Natural killer cell (primary cell): ENCODE data around the gene PRG2. TPM values are rescaled to one million over a fixed set of nuclear protein-coding genes. Genes with fewer than 3 reads are reported as not detected.
A peak's percentile ranks its signal among the peaks of the same experiment; 100 is the strongest.
"Not testable (repeated sequence)": the region's sequence is repeated elsewhere in the genome, so short reads cannot be mapped to it uniquely, and the experiment has no call there.

Experiments used
- ATAC-seq, 3 donors: fragments of 150-1000 bp in 2 of 3; fragments of 200-7000 bp in 1 of 3; cut with Tn5 transposase; 1 replicate in 1 of 3; 2 replicates in 2 of 3; pipeline ENCODE4 v1.10.0; 2021; ENCODE audit warnings: mild to moderate bottlenecking in 2 of 3, moderate library complexity in 2 of 3
- DNase-seq, 2 donors: peaks; one replicate each; pipeline versions ENCODE4 v3.0.0 to v3.0.0-alpha.2; 2013 to 2021; ENCODE audit warnings: mixed read lengths in 1 of 2
- H3K27ac ChIP-seq: one replicate; pipeline ENCODE4 v1.5.1; 2013; ENCODE audit warnings: mild to moderate bottlenecking, low read length
- H3K27me3 ChIP-seq: one replicate; pipeline ENCODE4 v1.6.1; 2013; ENCODE audit warnings: low read length; ENCODE audit not compliant: control insufficient read depth, insufficient read depth
- H3K36me3 ChIP-seq: one replicate; pipeline ENCODE4 v1.6.1; 2013; ENCODE audit warnings: low read length; ENCODE audit not compliant: control insufficient read depth, insufficient read depth
- H3K4me1 ChIP-seq: one replicate; pipeline ENCODE4 v1.6.1; 2013; ENCODE audit warnings: low read length; ENCODE audit not compliant: control insufficient read depth, insufficient read depth
- H3K4me3 ChIP-seq: one replicate; pipeline ENCODE4 v1.5.1; 2013; ENCODE audit warnings: low read length
- H3K9me3 ChIP-seq: one replicate; pipeline ENCODE4 v1.6.1; 2013; ENCODE audit warnings: low read length; ENCODE audit not compliant: control insufficient read depth, insufficient read depth
- H3K27ac Mint-ChIP-seq, 2 donors: one replicate each; pipeline ENCODE4 v1.8.0; 2022; ENCODE audit warnings: mild to moderate bottlenecking in 2 of 2, mixed read lengths in 2 of 2, moderate library complexity in 1 of 2
- H3K27me3 Mint-ChIP-seq, 2 donors: one replicate each; pipeline ENCODE4 v1.8.0; 2022; ENCODE audit warnings: low read depth in 2 of 2, mixed read lengths in 2 of 2
- H3K36me3 Mint-ChIP-seq: one replicate; pipeline ENCODE4 v1.8.0; 2022; ENCODE audit warnings: mixed read lengths
- H3K4me1 Mint-ChIP-seq, 2 donors: one replicate each; pipeline ENCODE4 v1.8.0; 2022; ENCODE audit warnings: mixed read lengths in 2 of 2
- H3K4me3 Mint-ChIP-seq: one replicate; pipeline ENCODE4 v1.8.0; 2022; ENCODE audit warnings: mild to moderate bottlenecking, moderate library complexity, mixed read lengths
- H3K9me3 Mint-ChIP-seq, 2 donors: one replicate each; pipeline ENCODE4 v1.8.0; 2022; ENCODE audit warnings: mixed read lengths in 2 of 2
- CTCF ChIP-seq: fragments of 200-600 bp; IDR thresholded peaks from one replicate; pipeline ENCODE4 v1.8.0; 2022; ENCODE audit warnings: antibody characterized with exemption
- WGBS: methylation state at CpG from one replicate; pipeline ENCODE4 v1.1.7; 2013; ENCODE audit warnings: missing lambda C conversion rate; ENCODE audit not compliant: insufficient coverage; 5-methylcytosine and 5-hydroxymethylcytosine counted together
- intact Hi-C: fragments of 100-400 bp; cut with micrococcal nuclease; formaldehyde crosslinking; loops from one replicate; pipeline ENCODE4 v1.14.2; 2022
- total RNA-seq, 4 donors: library from RNA; stranded (reverse); fragments of 120-200 nt in 1 of 4; gene quantifications; one replicate each; pipeline versions ENCODE4 v1.2.3 to v1.2.4, GENCODE V29; 2013 to 2022

Gene PRG2
- total RNA-seq, 3 donors from 2014 or later (not counting 1 experiment from before 2014, with no cell fraction given): 1.2 to 2.4 TPM; not detected in 1

- no peak for TF ChIP-seq CTCF
- ATAC-seq (no peak), DNase-seq (no peak)
- H3K9me3 Mint-ChIP-seq: no peaks in the 10 kb centered on the region
- H3K36me3 Mint-ChIP-seq: no peaks in the 10 kb centered on the region
- Histone ChIP-seq H3K27ac (no peak overlapping the region), H3K9me3 (no peaks in the 10 kb centered on the region), H3K27me3 (no peaks in the 10 kb centered on the region), H3K4me1 (peaks cover 29% of the 10 kb centered on the region), H3K4me3 (no peak overlapping the region), H3K36me3 (no peaks in the 10 kb centered on the region)
- peak overlapping the region in 1 of 2 donors; percentile 14 for H3K27ac Mint-ChIP-seq
- H3K4me3 Mint-ChIP-seq: no peak overlapping the region
- intact Hi-C loops: loop anchor here (5.0 kb wide), 2 partner anchors 88 to 328 kb away; partner anchors contain the start of genes SLC43A3 and ZDHHC5
- 77% methylated on average over 5 of the region's 5 CpGs for WGBS
- peaks cover 0 to 13% of the 10 kb centered on the region in 2 donors for H3K27me3 Mint-ChIP-seq
- peaks cover 35% of the 10 kb centered on the region in 2 donors for H3K4me1 Mint-ChIP-seq
These were observed 51.1 kb downstream of the PRG2 start for GRCh38 chr11:57339328-57339727.

- ATAC-seq (no peak), DNase-seq (no peak)
- Mint-ChIP-seq H3K9me3 (no peaks in the 10 kb centered on the region), H3K36me3 (no peaks in the 10 kb centered on the region), H3K27me3 (peaks cover 0 to 13% of the 10 kb centered on the region in 2 donors), H3K4me3 (peak within 1 kb of the TSS; percentile 9), H3K4me1 (peaks cover 46% of the 10 kb centered on the region in 2 donors), H3K27ac (peak within 1 kb of the TSS in 1 of 2 donors; percentile 18)
- WGBS: 77% methylated on average over 4 of the region's 4 CpGs
- H3K4me1 ChIP-seq: peaks cover 32% of the 10 kb centered on the region
- peaks cover 2% of the 10 kb centered on the region for H3K36me3 ChIP-seq
- no peak within 1 kb of the TSS for H3K27ac ChIP-seq
- no peaks in the 10 kb centered on the region for H3K27me3 ChIP-seq
- no peak for TF ChIP-seq CTCF
- H3K4me3 ChIP-seq: no peak within 1 kb of the TSS
- no peaks in the 10 kb centered on the region for H3K9me3 ChIP-seq
- intact Hi-C loops: loop anchor here (5.0 kb wide), 2 partner anchors 89 to 329 kb away; partner anchors contain the start of genes SLC43A3 and ZDHHC5
These were observed 52.3 kb downstream of the PRG2 start, which contains the start of gene P2RX3 for GRCh38 chr11:57338142-57338541. TSS of gene P2RX3 (plus strand) at chr11:57338352. CDS start at chr11:57338551, 199 bp downstream.

GRCh38 chr11:57336856-57337255 lies 53.6 kb downstream of the PRG2 start:
- Mint-ChIP-seq H3K27ac (peak overlapping the region; percentile 97 to 99), H3K4me3 (peak overlapping the region; percentile 99), H3K4me1 (peaks cover 46 to 48% of the 10 kb centered on the region in 2 donors), H3K27me3 (peaks cover 0 to 13% of the 10 kb centered on the region in 2 donors)
- not testable (repeated sequence) for DNase-seq, H3K36me3 Mint-ChIP-seq, H3K9me3 ChIP-seq, H3K9me3 Mint-ChIP-seq, H3K4me3 ChIP-seq, H3K27me3 ChIP-seq, ATAC-seq
- WGBS: 94% methylated on average over 6 of the region's 6 CpGs
- H3K36me3 ChIP-seq: peaks cover 15% of the 10 kb centered on the region
- peaks cover 31% of the 10 kb centered on the region for H3K4me1 ChIP-seq
- intact Hi-C loops: loop anchor here (5.0 kb wide), 2 partner anchors 90 to 330 kb away; partner anchors contain the start of genes SLC43A3 and ZDHHC5
- peak overlapping the region; percentile 95 for H3K27ac ChIP-seq

Other genes starting within 250 kb of the PRG2 start
- gene LRRC55, start 208.7 kb downstream of the PRG2 start, total RNA-seq: not detected
- gene APLNR, start 153.4 kb downstream of the PRG2 start, total RNA-seq: under 1 TPM in 1 of 3 donors, not detected in 2; 0.07 TPM
- 1 to 10 TPM; 4.3 to 9.3 (median 7.5) TPM for gene TNKS1BP1, start 65.7 kb downstream of the PRG2 start, total RNA-seq
- 10 to 100 TPM; 45.5 to 50.0 (median 47.1) TPM for gene SSRP1, start 54.8 kb downstream of the PRG2 start, total RNA-seq
- gene P2RX3, start 52.3 kb downstream of the PRG2 start, total RNA-seq: not detected
- gene PRG3, start 9.5 kb downstream of the PRG2 start, total RNA-seq: not detected
- gene SLC43A3, start 36.5 kb upstream of the PRG2 start, total RNA-seq: 10 to 100 TPM; 17.0 to 22.2 (median 20.7) TPM
- gene RTN4RL2, start 69.9 kb upstream of the PRG2 start, total RNA-seq: under 1 TPM; 0.38 to 0.61 (median 0.48) TPM
- gene SLC43A1, start 125.1 kb upstream of the PRG2 start, total RNA-seq: 10 to 100 TPM; 11.3 to 20.6 (median 13.9) TPM
- gene TIMM10, start 140.1 kb upstream of the PRG2 start, total RNA-seq: 10 to 100 TPM; 15.0 to 18.8 (median 17.1) TPM
- gene SMTNL1, start 146.9 kb upstream of the PRG2 start, total RNA-seq: not detected
- 100 to 1,000 TPM in 2 of 3 donors, 10 to 100 TPM in 1; 89.1 to 108 (median 103) TPM for gene UBE2L6, start 177.0 kb upstream of the PRG2 start, total RNA-seq
- under 1 TPM in 1 of 3 donors, not detected in 2; 0.50 TPM for gene SERPING1, start 207.0 kb upstream of the PRG2 start, total RNA-seq